Nephron (organoid): Measurements from ENCODE around the gene MPL.
"Not testable (repeated sequence)": the region's sequence is repeated elsewhere in the genome, so short reads cannot be mapped to it uniquely, and the experiment has no call there.

ENCODE experiments used
- H3K27ac Mint-ChIP-seq, 3 experiments: 2 replicates each; pipeline ENCODE4 v1.8.0; 2020; ENCODE audit warnings: mixed read lengths in 3 of 3, mild to moderate bottlenecking in 2 of 3, moderate library complexity in 1 of 3
- H3K27me3 Mint-ChIP-seq: 2 replicates; pipeline ENCODE4 v1.8.0; 2021; ENCODE audit warnings: low read depth, mild to moderate bottlenecking, moderate library complexity, mixed read lengths
- H3K36me3 Mint-ChIP-seq: 2 replicates; pipeline ENCODE4 v1.8.0; 2020; ENCODE audit warnings: low read depth, mixed read lengths
- H3K4me1 Mint-ChIP-seq: 2 replicates; pipeline ENCODE4 v1.8.0; 2020; ENCODE audit warnings: mixed read lengths
- H3K4me3 Mint-ChIP-seq, 3 experiments: 2 replicates each; pipeline ENCODE4 v1.8.0; 2020; ENCODE audit warnings: mild to moderate bottlenecking in 3 of 3, mixed read lengths in 3 of 3, moderate library complexity in 2 of 3
- H3K9me3 Mint-ChIP-seq: 2 replicates; pipeline ENCODE4 v1.8.0; 2020; ENCODE audit warnings: mixed read lengths
- TF ChIP-seq, protein P1 (sequence below), 3 experiments: fragments of 200-600 bp; sonication (generic); IDR thresholded peaks; one replicate each; pipeline ENCODE4 v1.5.0; 2021; ENCODE audit warnings: antibody characterized with exemption in 3 of 3; ENCODE audit not compliant: unreplicated experiment in 3 of 3

MPL gene

DNA sequence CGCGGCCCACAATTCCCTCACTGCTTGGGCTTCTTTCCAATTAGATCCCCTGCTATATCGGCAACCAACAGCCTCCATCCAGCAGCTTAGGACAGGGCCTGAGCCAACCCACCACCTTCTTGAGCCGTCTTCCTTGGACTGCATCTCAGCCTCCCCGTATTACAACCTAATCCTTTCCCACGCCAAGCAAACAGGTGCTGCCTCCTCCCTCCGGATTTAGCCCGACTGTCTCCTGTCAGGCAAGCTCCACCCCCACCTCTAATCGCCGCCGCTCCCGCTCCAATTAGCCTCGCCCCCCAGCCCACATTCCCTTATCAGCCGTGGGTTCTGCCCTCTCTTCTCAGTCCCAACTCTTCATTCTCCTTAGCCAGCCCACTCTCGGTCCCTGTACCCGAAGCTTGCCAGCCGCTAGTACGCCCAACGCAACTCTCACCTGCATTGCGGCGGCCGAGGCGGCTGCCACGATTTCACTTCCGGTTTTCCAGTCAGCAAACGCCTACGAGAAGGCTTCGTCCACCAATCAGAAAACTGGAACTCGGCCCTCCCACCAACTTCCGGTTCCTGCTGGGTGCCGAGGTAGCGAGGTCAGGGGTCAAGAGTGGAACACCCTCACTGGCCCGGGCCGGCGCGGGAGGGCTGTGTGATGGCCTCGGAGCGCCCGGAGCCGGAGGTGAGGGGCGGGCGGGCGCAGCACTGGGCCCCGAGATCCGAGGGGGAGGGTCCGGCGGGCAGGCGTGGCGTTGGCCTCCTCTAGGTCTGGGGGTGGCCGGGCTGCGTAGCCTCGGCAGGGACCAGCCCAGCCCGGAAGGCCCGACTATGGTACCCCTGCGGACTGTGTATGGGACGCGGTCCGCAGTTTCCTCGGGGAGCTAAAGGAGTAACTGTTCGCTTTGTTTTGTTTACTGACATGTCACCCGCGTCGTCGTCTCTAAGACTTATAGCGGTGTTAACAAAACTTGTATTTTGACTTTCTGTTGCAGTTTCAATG lies 52.0 kb downstream of the MPL start, which contains the start of the genes MED8 and SZT2:
Gene MED8 (minus strand): TSS at position 475 of the 988 bp plus-strand sequence. CDS start 36 bp downstream, at position 439.
Gene SZT2 (plus strand): TSS at position 574 of the 988 bp plus-strand sequence. CDS start 70 bp downstream, at position 644.
- H3K9me3 Mint-ChIP-seq, result no peaks in the 10 kb centered on the region
- H3K36me3 Mint-ChIP-seq, result peaks cover 29% of the 10 kb centered on the region
- H3K4me3 Mint-ChIP-seq, result peak within 1 kb of the TSS; percentile 99 to 100 (median 99)
- H3K27me3 Mint-ChIP-seq, result no peaks in the 10 kb centered on the region
- H3K27ac Mint-ChIP-seq, result peak within 1 kb of the TSS; percentile 92 to 97 (median 96)
- peaks cover 30% of the 10 kb centered on the region for H3K4me1 Mint-ChIP-seq
- TF ChIP-seq, protein P1, sequence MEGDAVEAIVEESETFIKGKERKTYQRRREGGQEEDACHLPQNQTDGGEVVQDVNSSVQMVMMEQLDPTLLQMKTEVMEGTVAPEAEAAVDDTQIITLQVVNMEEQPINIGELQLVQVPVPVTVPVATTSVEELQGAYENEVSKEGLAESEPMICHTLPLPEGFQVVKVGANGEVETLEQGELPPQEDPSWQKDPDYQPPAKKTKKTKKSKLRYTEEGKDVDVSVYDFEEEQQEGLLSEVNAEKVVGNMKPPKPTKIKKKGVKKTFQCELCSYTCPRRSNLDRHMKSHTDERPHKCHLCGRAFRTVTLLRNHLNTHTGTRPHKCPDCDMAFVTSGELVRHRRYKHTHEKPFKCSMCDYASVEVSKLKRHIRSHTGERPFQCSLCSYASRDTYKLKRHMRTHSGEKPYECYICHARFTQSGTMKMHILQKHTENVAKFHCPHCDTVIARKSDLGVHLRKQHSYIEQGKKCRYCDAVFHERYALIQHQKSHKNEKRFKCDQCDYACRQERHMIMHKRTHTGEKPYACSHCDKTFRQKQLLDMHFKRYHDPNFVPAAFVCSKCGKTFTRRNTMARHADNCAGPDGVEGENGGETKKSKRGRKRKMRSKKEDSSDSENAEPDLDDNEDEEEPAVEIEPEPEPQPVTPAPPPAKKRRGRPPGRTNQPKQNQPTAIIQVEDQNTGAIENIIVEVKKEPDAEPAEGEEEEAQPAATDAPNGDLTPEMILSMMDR (IDR thresholded peaks at IDR 0.05; ENCODE audit: unreplicated experiment in 3 of 3), result no peak

DNA sequence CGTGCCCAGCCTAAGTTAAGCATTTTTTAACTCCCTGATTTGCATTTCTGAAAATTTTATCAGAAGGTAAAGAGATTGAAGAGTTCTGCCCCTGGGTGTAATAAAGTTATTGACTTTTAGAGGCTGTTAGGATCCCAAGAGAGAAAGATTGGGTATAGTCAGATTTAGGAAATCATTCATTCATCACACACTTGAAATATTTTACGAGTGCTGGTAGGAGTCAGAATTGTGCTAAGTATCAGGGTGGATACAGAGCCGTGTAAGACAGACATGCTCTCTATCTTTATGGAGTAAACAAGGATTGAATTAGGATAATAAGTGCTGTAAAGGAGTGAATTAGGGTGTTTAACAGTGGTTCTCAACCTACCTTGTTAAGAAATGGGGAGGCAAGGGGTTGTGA lies 55.1 kb downstream of the MPL start:
- TF ChIP-seq, protein P1 (IDR thresholded peaks at IDR 0.05; ENCODE audit: unreplicated experiment in 3 of 3), result no peak
- Mint-ChIP-seq H3K36me3 (peaks cover 9% of the 10 kb centered on the region), H3K27ac (no peak overlapping the region), H3K4me3 (peak overlapping the region; percentile 26 to 63 (median 52)), H3K9me3 (no peaks in the 10 kb centered on the region), H3K27me3 (no peaks in the 10 kb centered on the region), H3K4me1 (peaks cover 27% of the 10 kb centered on the region)

DNA sequence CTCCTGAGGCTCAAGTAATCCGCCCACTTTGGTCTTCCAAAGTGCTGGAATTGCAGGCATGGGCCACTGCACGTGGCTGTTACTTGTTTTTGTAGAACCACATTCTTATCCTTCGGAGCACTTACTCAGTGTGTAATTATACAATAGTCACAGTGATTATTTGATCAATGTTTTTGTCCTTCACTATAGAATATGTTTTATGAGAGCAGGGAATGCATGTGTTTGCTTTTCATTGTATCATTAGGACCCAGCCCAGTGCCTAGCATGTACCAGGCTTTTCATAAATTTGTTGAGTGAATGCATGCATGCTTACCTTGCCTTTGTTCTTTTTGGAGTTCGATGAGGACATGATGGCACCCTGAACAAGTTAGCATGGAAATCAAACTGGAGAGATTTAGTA lies 57.9 kb downstream of the MPL start:
- H3K9me3 Mint-ChIP-seq, result no peaks in the 10 kb centered on the region
- H3K4me1 Mint-ChIP-seq, result peaks cover 3% of the 10 kb centered on the region
- H3K36me3 Mint-ChIP-seq, result peaks cover 11% of the 10 kb centered on the region
- H3K27ac Mint-ChIP-seq, result no peak overlapping the region
- no peak overlapping the region for H3K4me3 Mint-ChIP-seq
- TF ChIP-seq, protein P1 (IDR thresholded peaks at IDR 0.05; ENCODE audit: unreplicated experiment in 3 of 3), result no peak
- H3K27me3 Mint-ChIP-seq, result peaks cover 3% of the 10 kb centered on the region

DNA sequence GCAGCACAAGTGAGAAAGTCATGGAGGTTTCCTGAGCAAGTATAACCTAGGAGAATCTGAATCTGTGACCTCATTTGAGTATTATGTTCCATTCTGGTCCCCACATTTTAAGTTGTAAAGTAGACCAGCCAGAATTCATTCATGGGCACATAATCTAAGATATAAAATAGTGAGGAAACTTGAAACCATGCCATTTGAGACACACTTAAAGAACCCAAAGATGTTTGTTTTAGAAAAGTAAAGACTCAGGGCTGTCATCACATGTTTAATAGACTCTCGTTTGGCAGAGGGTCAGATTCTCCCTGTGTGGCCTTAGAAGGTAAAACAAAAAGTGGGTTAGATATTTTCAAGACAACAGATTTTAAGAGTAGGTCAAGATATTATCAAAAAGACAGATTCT lies 58.4 kb downstream of the MPL start:
- no peak overlapping the region for H3K4me3 Mint-ChIP-seq
- peaks cover 3% of the 10 kb centered on the region for H3K27me3 Mint-ChIP-seq
- TF ChIP-seq, protein P1 (IDR thresholded peaks at IDR 0.05; ENCODE audit: unreplicated experiment in 3 of 3), result no peak
- no peaks in the 10 kb centered on the region for H3K4me1 Mint-ChIP-seq
- no peak overlapping the region for H3K27ac Mint-ChIP-seq
- no peaks in the 10 kb centered on the region for H3K9me3 Mint-ChIP-seq
- H3K36me3 Mint-ChIP-seq, result peaks cover 11% of the 10 kb centered on the region

DNA sequence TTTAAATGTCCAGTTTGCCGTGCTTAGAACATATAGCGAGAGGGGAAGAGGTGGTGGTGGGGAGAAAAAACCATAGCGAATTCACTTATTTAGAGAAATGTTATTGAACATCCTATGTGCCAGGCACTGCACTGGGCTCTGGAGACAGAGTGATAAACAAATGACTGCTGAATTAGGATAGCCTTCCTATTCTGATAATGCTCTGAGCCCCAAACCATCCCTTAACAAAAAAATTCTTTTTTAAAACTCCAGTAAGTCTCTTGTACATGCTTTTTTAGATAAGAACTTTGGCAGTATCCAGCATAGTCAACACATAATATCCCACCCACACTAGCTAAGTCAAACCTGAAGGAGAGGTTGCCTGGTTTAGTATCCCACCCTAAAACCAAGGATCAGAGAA lies 60.6 kb downstream of the MPL start:
- Mint-ChIP-seq H3K27ac (no peak overlapping the region), H3K4me1 (peaks cover 10% of the 10 kb centered on the region), H3K9me3 (no peaks in the 10 kb centered on the region), H3K27me3 (peaks cover 3% of the 10 kb centered on the region), H3K4me3 (no peak overlapping the region), H3K36me3 (peaks cover 21% of the 10 kb centered on the region)
- TF ChIP-seq, protein P1 (IDR thresholded peaks at IDR 0.05; ENCODE audit: unreplicated experiment in 3 of 3), result no peak

DNA sequence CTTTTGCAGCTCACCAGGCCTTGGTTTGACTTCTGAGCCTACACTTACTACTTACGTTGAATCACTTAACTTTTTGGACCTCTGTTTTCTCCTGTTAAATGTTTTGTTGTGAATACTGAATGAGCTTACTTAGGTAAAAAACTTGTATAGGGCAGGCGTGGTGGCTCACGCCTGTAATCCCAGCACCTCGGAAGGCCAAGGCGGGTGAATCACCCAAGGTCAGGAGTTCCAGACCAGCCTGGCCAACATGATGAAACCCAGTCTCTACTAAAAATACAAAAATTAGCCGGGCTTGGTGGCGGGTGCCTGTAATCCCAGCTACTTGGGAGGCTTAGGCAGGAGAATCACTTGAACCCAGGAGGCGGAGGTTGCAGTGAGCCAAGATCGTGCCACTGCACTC lies 62.8 kb downstream of the MPL start:
- not testable (repeated sequence) for H3K9me3 Mint-ChIP-seq, H3K27me3 Mint-ChIP-seq, H3K4me3 Mint-ChIP-seq, H3K4me1 Mint-ChIP-seq, H3K27ac Mint-ChIP-seq
- peaks cover 32% of the 10 kb centered on the region for H3K36me3 Mint-ChIP-seq
